Measurements from ENCODE around the gene TEX35.
A peak's percentile ranks its signal among the peaks of the same experiment; 100 is the strongest.
"Not testable (repeated sequence)": the region's sequence is repeated elsewhere in the genome, so short reads cannot be mapped to it uniquely, and the experiment has no call there.

TEX35 gene

DNA sequence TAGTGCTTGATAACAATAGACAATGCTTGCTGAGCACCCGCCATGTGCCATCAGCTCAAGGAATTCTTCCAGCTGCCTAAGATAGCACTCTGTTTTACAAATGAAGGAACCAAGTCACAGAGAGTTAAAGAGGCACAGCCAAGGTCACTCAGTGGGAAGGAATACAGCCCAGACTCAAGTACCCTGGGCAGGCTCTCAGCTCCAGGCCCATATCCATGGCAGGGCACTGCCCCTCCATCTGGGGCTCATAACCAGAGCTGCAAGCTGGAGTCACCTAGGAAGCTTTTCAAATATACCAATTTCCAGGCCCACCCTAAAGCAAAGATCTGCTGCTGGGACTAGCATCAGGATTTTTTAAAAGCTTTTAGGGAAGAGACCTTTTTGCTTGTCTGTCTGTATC, 17.8 kb upstream of the TEX35 start:
- no peak for DNase-seq

DNA sequence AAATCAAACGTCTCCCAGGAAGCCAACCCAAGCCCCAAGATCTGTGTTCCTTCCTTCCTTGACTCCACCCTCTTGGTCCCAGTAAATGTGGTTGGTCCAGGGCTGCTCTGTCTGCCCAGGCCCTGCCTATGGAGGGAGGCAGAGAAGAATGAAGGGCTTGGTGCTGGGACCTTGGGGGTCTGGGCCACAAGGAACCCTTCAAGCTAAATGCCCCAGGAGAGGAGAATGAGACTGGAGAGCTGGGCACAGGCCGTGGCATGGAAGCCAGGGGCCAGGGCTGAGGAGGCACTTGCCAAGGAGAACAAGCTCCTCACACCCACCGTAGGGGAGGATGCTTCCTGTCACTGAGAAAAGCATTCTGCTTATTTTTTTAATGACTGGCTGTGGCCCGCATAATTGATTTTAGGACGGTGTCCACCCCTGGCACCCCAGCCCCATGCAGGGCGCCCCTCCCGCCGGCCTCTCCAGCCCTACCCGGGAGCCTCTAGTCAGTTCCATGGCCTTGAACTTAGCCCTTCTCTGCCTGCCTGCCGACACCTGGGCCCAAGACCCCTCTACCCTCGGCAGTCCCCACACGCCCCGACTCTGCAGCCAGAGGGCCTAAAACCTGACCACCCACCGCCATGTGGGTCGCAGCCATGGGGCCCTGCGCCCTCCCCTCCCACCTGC, 17.0 kb upstream of the TEX35 start:
- no peak for DNase-seq

DNA sequence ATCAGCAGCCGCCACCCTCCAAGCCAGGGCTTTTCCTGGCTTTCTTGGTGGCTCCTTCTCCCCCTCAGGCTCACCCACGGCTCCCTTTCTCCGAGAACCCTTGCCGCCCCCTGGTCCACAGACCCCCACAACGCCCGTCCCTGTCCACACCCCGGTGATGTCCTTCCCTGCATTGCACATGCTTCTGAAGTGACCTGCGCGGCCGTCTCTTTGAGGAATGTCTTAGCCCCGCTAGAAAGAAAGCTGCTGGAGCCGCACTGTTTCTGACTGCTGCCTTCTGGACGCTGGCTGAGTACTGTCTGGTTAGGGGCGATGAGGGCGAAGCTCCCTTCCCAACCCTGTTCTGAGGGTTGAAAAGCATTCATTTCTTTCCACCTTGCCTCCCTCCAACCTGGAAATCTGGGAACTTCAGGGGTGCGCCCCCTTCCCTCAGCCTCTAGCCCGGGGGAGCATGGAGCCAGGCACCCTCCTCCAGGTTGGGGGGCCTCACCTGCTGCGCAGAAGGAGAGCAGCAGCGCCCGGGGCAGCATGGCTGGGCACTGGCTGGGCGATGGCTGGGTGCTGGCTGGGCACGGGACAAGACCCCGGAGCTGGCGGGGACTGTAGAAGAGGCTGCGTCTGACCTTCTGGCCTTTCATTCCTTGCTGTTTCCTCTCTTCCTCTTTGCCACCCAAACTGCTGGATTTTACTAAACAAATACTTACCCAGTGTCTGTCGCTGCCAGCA, 16.3 kb upstream of the TEX35 start, which contains the start of gene CLEC20A:
Gene CLEC20A, minus strand, starts transcription at position 555 of the 726 bp plus-strand sequence. Its CDS starts 25 bp downstream, at position 530.
- DNase-seq, result no peak

DNA sequence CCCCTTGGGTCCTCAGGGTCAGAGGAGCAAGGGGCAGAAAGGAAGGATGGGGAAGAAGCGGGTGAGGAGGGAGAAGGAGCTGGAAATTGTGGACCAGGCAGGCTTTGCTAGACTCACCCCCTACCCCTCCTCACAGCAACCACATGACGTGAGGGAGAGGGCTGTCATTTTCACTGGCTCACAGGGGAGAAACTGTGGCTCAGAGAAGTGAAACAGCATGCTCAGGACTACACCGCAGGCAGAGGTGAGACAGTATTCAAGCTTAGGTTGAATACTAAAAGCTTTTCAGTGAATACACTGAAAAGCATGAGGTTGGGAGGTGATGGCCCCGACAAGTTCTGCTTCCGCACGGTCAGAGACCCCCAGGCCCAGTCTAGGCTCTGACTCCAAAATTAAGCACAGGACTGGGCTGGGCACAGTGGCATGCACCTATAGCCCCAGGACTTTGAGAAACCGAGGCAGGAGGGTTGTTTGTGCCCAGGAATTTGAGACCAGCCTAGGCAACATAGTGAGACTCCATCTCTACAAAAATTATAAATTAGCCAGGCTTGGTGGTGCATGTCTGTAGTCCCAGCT, 14.9 kb upstream of the TEX35 start:
- no peak for DNase-seq

DNA sequence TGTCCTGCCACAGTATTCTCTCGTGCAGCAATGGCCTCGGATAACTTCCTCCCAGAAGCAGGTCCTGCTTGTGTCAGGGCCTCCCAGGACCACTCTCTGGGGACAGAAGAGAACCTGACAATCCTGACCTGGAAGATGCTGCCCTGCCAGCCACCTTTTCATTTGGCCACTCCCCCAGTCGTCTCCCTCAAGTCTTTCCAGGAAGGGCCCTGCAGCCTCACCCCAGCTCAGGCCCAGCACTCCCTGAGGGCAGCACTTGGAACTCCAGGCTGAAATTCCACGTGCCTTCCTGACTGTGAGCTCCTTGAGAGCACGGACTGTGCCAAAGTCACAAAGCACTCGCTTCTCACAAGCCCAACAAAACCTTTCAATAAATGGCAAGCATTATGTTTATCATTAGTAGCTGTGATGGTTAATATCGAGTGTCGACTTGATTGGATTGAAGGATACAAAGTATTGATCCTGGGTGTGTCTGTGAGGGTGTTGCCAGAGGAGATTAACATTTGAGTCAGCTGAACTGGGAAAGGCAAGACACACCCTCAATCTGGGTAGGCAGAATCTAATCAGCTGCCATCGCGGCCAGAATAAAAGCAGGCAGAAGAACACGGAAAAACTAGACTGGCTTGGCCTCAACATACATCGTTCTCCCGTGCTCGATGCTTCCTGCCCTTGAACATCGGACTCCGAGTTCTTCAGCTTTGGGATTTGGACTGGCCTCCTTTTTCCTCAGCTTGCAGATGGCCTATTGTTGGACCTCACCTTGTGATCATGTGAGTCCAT, 13.8 kb upstream of the TEX35 start:
- DNase-seq, result no peak

DNA sequence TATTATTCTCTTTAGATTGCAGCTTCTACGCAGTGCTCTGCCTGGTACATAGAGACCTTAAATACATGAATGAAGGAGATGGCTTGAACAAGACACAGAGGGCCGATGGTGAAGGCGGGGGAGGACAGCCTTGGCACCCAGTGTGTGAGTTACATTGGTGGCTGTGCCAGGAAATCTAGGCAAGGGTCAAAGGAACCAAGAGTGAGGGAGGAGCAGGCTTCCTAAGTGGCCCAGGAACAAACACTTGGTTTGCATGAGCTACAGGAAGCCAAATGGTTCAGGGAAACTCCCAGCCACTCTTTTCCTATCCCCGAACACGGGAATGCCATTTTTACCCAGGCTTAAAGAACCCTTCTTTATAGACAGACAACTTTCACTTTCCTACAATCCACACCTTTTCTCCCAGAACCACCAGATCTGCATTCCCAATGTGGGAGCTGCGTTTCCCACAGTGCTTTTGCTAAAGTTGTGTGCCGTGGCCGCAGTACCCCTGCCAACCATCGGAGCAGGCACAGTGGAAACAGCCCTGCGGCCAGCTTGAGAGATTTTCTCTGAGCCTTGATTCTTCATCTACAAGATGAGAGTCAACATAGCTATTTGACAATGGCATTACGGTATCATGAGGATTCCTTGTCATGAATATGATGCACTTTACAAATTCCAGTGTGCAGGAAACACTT, 12.7 kb upstream of the TEX35 start:
- no peak for DNase-seq

DNA sequence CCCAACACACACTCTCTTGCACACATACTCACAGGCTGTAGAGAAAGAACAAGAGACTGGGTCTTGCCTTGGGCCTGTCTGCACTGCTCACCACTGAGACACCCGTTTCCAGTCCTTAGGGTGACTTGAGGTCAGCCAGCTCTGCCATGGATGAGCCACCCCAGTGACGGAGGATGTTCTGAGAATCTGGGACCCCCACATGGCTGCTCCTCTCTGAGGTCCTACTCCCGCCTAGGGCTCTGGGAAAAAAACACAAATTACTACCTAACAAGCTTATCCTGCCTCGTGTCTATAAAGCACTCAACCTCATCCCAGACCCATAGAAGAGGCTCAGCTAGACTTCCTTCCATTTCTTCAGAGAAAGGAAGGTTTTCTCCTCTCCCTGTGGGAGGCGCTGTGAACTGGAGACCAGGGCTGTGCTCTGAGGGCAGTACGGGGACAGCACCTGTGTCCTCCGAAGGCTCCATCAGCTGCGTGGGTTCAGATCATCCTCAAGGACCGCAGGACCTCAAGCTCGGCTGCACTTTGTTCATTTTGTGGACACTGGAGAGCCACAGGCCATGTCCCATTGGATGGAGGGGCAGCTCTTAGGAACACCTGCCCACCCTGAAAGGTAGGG, 11.9 kb upstream of the TEX35 start:
- DNase-seq, result no peak

DNA sequence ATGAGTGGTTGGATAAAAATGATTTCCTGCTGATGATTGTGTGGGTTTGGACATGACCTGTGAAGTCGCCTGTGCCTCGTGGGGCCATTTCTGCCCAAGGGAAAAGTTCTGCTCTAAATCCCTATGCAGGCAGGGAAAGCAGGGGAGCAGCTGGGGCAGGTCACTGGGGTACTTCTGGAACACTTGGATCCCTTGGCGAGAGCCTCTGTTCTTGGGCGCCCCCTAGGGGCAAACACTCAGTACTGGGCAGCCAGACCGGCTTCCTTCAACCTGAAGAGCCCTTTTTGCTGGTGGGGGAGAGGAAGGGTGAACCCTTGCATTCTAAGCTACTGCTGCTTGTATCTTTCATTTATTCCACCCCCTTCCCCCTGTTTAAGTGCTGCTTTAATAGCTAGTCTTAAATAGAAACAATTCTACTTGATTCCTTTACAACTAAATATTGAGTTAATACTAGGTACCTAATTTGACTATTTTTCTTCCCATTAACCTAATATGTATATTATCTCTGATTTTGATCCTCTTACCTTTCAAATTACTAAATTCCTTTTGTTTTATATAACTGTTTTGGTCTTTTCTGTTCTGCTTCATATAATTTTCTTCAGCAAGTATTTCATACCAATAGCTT, 11.1 kb upstream of the TEX35 start:
- peak; percentile 55 for DNase-seq

DNA sequence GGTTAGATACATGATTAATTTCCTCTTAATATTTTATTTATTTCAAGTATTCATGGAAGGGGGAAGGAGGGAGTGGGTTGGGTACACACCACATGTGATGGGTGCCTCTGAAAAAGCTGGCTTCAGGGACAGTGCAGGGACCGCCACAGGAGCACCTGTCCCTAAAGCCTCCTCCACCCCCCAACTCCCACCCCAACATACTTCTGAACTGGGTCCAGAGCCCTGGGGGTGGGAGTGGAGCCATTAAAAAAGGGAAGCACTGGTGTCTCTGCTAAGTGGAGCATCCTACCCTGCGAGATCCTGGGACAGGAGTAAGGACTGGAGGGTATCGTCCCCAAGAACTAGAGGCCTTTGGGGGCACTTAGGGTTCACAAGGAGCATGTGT, 10.6 kb upstream of the TEX35 start:
- no peak for DNase-seq

DNA sequence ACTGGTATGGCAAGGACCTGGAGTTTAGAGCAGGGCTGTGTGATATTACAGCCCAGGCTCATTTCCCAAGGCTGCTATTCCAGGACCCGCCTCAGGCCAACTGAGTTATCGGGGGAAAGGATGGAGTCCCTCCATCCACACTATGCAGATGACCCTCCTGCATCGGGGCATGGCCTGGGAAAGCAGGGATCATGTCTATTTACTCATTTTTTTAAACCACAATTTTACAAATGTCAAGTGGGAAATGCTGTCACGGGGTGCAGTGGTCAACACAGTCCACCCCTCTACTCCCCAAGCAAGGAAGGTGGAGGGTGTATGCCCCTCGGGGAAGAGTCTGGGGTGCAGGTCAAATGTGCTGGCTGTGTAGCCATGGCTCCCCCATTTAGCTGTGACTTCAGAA, 10.1 kb upstream of the TEX35 start:
- no peak for DNase-seq

DNA sequence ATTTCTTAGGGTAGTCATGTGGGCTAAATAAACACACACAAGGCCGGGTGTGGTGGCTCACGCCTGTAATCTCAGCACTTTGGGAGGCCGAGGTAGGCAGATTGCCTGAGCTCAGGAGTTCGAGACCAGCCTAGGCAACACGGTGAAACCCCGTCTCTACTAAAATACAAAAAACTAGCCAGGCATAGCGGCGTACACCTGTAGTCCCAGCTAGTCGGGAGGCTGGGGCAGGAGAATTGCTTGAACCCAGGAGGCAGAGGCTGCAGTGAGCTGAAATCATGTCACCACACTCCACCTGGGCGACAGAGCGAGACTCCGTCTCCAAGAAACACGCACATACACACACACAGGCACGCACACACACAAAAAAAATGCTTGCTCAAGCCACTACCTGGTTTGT, 9.6 kb upstream of the TEX35 start:
- not testable (repeated sequence) for DNase-seq

DNA sequence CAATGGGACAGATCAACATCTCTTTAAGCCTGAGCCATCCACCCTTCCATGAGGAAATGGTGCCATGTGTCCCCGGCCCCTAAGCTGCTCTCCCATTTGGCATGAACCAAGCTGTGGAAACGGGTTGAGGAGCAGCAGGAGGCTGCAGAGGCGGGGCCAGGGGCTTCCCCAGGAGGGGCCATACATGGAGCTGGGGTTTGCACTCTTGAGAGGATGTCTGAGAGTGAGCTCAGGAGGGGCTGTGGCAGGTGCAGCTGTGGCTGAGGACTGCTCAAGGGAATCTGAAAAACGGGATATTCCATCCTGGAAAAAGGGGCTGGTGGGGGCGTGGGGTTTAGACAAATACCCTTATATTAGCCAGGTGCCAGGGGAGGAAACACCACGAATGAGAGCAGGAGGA, 9.1 kb upstream of the TEX35 start:
- DNase-seq, result no peak

DNA sequence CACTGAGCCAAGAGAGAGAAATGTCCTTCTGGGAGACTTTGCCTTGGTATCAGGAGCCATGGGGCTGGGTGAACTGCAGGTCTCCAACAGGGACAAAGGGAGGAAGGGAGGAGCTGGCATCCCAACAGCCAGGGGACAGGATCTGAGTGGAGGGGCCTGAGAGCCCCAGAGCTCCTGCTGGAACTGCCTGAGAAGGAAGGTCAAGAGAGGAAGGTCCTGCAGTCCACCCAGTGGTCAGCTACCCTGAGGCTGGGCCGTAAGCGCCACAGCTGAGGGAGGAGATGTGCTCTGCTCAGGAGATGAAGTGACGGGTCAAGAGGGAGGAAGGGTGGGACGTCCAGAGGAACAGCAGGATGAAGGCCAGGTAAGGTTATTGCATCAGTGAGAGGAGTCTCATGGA, 8.6 kb upstream of the TEX35 start:
- no peak for DNase-seq

DNA sequence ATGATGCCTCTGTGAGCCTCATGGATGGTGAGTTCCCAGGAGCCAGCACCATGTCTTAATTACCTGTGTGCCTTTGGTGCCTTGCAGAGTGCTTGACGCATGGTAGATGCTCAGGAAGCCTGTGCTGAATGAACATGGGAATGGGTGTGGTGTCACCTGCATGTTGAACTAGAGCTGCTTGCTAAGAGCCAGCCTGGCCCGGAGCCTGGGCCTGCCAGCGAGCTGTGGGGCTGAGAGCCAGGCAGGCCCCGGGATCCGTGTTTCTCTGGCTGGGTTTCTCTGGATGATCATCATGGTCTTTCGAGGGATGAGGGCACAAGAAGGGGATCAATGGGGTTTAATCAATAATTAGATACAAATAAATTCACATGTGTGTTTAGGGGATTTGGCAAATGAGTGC, 6.7 kb upstream of the TEX35 start:
- no peak for DNase-seq

DNA sequence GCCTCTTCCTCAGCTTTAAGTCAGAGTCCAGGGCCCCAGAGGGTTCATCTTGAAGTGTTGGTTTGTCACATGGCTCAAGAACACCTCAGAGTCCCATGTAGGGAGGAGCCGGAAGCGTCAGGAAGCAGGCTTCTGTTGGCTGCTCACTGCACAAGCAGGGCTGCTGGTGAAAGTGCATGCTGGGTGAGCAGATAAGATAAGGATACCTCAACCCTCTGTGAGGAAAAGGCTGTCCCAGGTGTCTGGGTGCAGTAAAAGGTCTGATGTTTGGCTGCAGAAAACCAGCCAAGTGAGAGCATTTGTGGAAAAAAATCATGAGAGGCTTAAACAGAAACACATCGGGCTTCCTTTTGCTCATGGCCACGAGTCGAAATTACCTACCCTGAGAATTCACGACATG, 6.2 kb upstream of the TEX35 start:
- no peak for DNase-seq

DNA sequence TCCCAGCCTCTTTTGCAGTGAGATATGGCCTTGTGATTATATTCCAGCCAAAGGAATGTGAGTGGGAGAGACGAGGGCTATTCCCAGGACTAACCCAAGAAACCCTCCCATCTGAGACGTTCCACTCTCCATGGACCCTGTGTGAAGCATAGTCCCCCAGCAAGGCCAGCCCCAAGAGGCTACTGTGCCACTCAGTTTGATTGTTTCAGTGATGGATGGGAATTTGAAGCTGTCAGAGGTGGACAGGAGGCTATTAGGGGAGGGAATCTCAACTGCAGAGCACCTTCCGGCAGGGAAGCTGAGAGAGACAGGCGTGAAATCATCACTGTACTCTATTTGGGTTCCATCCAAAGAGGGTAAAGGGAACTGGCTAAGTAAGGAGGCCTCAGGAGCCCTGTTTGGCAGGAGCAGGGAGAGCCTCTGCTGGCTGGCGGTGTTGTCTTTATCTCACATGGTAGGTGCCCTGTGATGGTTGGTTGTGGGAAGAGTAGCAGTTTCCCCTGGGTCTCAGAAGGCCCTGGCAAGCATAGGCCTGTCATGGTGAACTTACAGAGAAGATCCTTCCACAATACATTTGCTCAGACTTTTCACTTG, 3.4 kb upstream of the TEX35 start:
- no peak for DNase-seq

DNA sequence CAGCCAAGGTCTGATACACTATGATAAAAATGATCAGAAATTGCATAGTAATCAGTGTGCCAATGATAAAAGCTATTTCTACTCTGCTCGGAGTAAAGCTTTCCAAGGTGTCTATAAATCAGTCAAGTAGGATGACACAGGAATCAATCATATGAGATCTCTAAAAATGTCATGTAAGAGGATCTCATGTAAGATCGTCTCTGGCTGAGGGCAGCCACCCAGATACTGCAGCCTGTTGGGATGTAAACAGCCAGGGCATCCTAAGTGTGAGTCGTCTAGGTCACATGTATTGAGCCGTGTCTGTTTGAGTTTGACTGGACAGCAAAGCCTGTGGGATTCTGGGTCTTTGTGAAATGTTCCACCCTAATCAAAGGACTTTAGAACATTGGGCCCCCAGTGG, 2.8 kb upstream of the TEX35 start:
- no peak for DNase-seq

DNA sequence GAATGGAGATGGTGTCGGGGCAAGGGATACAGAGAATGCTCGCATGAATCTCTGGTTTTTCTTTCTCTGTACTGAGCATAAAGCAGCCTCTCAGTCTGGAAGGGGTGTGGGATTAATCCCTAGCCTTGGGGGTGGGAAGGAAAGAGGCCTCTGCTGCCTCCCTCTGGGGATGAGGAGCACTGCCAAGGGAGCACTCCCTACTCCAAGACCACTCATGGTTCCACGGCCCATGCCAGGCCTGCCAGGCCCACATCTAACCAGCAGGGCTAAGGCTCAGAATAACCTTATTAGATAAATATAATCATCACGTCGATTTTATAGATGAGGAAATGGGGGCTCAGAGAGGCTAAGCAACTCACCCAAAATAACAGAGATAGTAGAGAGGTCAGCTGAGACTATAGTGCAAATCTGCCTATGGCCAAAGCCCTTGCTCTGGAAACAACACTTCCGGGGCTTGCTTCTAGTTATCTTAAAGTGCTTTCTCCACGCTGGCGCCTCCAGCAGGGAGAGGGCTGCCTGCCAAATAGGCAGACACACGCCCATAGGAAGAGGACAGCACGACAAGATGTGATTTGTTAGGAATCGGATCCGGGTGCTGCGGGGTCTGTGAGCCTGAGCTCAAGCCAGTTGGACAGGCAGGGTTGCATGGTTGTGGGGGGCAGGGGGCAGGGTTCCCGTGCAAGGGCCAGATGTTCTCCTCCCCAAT, 522 bp downstream of the TEX35 start:
- DNase-seq, result peak; percentile 21

DNA sequence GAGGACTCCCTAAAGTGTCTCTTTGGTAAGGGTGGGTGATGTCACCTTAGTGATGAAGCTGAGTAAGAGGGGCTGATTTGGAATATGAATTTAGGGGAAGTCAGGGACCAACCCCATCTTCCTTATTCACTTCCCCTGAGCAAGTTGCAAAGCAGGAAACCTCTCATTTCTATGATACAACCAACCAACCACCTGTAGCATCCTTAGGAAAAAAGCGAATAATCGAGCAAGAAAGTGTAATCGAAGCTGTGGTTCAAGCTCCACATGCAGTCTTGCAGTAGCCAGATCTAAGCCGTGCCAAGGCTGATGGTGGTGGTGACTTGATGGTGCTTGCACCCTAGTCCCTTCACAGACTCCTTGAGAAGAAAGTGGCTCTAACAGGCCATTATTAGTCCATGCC, 3.2 kb downstream of the TEX35 start:
- DNase-seq, result no peak

DNA sequence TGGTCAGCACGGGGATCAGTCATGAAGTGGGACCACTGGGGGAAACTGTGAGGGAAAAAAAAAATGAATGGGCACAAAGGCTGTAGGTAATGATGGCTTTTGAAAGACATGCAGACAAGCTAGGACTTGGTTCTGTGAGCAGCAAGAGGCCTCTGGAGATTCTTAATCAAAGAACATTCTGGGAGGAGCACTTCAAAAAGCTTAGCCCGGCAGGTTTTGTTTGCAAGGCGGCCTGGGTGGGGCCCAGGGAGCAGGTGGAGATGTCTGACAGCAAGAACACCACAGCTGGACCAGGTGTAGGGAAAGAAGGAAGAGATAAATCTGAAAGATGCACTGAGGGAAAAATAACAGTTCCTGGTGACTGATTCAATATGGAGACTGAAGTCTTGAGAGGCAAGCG, 6.0 kb downstream of the TEX35 start:
- DNase-seq, result no peak

DNA sequence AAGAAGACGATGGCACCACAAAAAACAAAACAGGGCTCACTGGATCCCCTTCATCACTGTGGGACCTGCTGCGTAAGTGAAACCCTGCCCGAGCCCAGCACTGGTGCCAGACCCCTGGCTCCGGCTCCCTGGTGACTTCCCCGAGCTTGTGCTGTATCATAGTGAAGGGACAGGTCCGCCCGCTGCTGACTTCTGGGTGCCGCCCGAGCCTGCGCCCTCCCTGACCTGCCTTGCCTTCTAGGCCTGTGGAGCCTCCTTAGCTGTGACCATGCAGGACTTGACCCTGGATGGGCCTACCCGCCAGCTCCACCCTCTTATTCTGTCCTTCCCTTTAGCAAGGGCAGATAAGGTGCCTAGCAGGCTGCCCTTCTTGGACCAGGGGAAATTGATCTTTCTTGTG, 7.9 kb downstream of the TEX35 start:
- no peak for DNase-seq
